HG03575 (cell line): ENCODE results near the gene ADAMTS16.

Source experiments
- ATAC-seq: cut with Tn5 transposase; IDR thresholded peaks from one replicate; pipeline ENCODE4 v1.9.1; 2021; ENCODE audit not compliant: unreplicated experiment, insufficient number of reproducible peaks, low FRiP score; ENCODE audit errors: extremely low read depth

Gene ADAMTS16

DNA sequence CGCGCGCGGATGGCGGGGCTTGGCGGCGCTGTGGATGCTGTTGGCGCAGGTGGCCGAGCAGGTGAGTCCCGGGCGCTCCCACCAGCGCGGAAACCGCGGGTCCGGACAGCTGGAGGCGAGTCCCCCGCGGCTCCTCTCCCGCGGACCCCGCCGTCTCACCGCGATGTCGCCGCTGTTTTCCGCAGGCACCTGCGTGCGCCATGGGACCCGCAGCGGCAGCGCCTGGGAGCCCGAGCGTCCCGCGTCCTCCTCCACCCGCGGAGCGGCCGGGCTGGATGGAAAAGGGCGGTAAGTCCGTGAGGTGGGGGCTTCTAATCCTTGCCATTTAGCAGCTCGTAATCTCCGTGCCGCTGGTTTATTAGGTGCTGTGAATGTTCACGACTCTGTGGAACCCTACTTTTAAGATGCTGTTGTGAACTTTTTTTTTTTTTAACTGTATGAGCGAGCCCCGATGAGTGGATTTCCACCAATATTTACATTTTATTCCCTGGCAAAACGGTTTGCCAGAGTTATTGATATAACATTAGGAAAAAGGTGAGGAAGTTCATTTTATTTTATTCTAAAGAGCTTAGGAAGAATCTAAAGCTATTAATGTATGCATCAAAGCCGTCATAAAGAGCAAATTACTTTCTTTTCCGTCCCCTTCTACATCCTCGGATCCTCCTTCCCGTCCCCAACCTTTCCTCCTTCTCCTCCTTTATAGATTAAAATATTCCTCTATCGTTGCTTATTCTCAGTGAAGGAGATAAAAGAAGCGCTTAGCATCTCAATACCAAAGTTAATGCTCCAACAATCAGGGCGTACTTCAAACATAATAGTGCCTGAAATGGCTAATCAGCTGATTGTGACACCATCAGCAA lies 579 bp downstream of the ADAMTS16 start:
- no peak for ATAC-seq

DNA sequence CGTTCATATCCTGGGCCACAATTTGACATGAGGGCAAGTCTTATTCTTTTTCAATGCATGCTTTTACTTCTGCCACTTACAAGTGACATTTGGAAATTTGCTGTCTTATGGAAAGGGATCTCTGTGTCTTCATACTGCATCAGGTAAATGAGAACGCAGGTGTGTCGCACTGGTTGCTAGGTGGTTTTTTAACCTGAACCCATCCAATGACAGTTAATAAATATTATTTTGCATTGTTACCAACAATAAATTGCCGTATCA lies 1.1 kb downstream of the ADAMTS16 start:
- ATAC-seq: no peak

DNA sequence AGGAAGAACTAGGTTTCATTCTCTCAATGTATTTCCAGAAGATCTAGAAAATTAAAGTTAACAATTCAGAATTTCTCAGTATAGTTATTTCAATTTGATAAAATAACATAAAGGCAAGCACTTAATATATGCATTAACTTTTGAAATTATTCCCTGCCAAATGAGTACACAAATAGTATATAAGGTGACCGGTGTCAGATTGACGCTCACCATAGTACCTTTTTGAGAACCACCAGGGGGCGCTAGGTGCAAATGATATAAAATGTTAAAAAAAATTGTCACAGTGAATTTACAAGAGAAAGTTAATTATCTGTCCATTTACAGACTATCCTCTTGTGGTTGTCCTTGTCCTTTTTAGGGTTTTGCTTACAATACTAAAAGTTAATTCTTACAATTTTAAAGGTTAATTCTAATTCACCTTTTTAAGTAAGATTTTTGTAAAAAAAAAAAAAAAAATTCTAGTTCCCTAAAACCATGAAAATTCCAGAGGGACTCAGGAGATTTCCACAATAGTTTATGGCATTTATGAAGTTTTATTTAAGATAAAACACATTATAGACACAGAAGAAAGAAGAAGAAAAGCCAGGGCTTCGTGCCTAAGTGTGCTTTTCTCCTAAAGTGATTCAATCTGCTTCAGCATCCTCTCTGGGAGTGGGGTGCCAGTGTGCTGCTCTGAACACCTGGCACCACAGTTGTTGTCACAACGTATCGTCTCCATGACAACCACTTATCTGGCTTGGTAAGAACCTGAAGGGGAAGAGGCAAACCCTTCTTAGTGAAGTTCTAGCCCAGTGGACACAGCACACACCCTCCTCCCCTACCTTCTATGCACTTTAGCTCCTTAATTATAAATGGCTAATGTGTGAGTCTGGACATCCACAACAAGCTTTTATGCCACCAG lies 1.7 kb downstream of the ADAMTS16 start:
- ATAC-seq: no peak

DNA sequence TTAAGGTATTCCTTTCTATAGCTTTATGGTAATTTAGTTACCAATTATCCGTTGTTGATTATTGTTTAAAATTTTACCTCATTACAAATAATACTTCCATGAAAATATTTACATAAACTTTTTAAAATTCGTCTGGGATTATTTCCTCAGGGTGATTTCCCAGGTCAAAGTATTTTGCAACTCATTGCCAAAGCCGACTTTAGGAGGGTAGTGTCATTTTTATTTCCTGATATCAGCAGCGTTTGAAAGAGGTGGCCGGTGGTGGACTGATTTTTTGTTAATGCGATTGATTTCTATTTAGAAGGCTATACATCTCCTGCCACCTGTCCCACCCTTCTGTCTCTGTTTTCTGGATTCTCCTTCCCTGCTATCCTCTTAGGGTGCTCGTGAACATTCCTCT lies 4.3 kb downstream of the ADAMTS16 start:
- ATAC-seq: no peak

DNA sequence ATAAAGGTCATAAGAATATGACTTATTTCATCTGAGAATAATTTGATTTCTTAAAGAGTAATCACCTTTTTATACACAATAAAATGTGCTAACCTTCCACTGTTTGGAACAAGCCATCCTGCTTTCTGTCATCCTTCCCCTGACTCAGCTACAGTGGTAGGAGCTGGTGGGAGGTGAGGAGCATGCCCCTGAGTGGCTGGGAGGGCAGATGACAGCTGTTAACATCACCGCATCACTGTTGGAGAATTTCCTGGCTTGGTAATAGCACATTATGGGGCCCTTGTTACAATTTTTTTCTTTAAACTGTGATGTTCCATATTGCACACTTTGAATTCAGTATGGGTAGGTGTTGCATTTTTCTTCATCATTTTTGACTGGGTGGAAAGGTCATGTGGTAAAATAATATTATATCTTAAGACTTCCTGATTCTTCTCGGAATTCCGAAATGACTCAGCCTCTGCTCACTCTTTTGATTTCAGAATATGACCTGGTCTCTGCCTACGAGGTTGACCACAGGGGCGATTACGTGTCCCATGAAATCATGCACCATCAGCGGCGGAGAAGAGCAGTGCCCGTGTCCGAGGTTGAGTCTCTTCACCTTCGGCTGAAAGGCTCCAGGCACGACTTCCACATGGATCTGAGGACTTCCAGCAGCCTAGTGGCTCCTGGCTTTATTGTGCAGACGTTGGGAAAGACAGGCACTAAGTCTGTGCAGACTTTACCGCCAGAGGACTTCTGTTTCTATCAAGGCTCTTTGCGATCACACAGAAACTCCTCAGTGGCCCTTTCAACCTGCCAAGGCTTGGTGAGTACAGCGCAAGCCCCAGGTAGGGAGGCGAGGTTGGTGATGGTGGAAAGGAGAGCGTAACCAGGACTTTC lies 5.8 kb downstream of the ADAMTS16 start:
- ATAC-seq: no peak

DNA sequence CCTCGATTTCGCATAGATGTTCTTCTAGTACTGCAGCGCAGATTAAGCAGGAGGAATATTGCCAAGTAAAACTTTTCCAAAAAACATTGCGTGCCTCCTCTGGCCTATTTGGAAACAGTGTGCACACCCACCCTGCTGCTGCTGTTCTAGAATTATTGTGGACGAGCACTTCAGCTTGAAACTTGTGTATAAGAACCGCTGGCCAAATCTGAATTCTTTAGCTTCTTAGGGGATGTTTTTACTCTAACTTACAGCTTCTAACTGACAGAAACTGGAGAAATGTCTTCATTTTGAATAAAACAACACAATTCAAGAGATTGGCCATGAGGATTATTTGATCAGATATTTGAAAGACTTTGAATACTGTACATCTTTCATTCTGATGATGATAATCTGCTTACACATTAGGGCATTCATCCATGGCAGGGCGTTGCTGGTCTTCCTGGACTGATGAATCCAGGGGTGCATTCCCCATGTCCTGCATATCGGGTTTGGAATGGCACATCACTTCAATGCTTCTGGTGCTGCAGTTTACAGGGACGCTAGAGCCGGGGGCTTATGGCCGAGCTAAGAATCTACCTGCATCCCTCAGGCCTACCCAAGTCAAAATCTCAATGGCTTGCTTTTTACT lies 6.5 kb downstream of the ADAMTS16 start:
- no peak for ATAC-seq

DNA sequence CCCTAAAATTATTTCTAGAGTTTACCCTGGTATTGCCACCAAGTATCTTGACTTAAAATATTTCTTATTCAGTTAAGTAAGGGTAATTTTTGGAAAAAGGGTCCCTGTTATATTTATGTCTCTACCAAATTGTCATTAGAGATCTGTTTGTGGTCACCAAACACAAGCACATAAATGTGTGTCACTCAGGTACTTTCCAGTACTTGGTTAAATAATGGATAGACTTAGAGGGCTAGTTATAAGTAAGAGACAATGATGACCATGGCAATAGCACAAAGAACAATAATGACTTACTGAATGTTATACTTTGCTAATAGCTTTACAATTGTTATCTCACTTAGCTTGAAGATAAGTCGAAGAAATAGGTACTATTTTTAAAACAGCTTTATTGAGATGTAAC lies 9.0 kb downstream of the ADAMTS16 start:
- no peak for ATAC-seq

DNA sequence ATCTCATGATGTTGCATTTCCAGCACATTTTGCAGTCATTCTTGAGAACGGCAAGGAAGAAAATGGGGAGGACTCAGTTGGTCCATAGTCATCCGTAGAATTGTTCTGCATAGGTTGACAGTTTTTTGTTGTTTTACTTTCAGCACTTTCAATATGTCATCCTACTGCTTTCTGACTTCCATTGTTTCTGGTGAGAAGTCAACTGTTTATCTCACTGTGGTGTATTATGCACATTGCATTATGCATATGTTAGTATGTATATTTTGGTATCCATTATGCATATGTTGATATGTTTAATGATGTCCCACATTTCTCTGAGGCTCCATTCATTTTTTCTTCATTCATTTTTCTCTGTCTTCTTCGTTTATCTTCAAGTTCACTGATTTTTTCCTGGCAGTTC lies 10.5 kb downstream of the ADAMTS16 start:
- no peak for ATAC-seq

DNA sequence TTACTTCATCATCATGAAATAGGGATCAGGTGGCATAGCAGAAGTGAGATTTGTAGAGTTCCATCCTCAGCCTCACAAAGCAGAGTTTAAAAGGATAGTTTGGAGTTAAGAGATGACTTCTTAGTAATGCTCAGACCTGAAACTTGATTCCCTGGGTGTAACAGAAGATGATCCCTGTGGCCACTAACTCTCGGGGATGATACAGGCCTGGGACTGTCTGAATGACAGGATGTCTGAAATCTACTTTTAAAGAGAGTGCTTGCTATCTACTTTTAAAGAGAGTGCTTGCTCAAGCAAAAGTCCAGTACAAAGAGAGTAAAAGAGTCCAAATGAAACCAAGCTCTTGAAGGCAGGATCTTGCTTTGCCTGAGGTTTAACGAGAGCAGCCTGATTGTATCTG lies 14.6 kb downstream of the ADAMTS16 start:
- ATAC-seq: no peak

DNA sequence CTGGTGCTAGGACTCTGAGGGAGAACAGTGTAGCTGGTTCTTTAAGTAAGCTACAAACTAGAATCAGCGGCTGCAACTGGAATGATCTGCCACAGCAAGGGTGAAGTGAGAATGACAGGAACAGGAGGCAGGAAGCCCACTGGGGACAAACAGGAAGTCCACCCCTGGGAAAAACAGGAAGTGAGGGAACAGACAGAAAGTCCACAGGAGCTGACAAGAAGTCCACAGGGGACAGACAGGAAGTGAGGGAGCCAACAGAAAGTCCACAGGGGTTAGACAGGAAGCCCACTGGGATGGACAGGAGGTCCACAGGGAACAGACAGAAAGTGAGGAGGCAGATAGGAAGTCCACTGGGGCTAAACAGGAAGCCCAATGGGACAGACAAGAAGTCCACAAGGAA lies 15.5 kb downstream of the ADAMTS16 start:
- ATAC-seq: no peak

DNA sequence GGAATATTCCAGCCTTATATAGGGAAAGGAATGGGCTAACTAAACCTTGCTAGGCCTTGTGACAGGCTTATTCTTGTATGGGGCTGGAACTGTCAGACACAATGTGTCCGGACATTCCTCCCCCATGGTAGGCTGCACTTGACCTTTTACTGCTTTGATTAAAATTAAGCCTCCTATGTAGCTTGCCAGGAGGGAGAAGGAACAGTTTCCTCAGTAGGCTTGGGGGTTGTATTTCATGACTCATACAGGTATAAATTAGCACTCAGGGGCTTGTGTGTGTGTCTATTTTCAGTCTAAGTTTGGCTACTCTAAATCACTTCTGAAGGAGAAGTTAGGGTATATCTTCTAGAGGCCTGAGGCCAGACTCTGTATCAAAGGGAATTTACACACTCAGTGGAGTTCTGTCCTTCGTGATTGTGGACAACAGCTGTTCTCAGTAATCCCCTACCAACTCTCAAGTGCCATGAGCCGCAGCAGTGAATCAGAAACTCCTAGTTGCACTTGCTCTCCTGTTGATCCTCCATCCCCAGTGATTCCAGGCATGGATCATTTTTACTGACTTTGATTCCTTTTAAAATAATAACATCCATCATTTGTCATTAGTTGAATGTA lies 16.4 kb downstream of the ADAMTS16 start:
- ATAC-seq: no peak

DNA sequence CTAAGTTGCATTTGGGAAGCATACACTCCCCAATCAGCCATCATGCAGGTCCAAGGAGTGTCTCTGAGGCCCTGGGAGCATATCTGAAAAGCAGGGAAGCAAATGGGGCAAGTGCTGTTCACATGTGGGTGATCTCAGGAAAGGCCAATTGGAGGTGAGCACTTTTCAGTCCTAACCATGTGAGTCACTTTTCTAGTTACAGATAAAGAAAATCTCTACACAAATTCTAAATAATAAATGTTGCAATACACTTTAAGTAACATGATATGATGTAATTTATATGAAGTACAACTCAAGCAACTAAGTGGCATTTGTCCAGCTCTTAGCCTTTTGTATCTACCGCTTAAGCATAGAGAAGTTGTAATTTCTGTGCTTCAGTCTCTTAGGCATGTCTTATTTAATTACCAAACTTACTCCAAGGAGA lies 18.4 kb downstream of the ADAMTS16 start:
- no peak for ATAC-seq

DNA sequence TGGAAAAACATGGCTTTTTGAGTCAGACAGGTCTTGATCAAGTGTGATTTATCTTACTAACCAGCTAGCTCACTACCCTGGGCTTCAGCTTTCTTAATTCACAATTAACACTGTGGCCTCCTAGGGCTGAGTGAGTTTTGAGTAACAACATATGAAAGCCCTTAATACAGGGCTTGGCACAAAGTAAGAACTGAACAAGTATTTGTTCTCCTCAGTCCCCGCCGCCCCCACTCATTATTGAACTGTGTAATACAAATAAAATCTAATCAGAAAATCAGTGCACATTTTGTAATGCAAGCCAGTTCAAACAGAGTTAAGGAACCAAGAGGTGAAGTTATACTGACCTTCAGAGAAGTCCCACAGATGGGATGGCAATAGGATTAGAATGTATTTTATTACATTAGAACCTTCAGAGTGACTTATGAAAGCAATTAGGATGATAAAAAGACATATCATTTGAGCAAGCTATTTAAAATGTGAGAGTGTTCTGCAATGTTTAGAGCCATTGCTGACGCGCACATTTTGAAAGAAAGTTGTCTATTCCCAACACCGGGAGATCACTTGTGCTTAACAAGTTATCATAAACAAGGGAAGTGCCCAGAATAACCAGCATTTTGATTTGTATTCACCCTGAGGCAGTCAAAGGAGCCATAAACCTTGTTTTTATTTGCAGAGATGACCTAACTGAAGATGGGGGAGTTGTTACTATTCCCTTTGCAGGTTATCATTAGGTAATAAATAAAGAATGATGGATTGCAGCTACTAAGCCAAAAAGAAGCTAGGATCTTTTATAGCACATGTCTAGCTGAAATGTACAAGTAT lies 19.4 kb downstream of the ADAMTS16 start:
- no peak for ATAC-seq

DNA sequence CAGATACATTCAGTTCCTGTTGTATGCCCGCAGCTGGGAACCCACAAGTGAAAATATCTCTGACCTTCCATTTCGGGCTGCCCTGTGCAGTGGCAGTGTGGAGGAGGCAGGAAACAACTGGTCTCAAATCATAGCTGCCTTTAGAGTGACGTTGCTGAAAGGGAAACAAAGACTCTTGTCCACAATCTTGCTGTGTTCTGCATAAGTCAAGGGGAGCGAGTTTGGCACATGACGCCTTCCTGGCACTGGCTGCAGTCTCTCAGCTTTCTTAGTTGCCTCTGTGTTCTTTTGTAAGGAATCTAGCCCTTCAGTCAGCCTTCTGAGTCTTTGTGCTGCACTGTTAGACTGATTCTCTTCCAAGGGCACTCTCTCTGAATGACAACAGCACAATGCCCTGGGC lies 24.0 kb downstream of the ADAMTS16 start:
- ATAC-seq: no peak

DNA sequence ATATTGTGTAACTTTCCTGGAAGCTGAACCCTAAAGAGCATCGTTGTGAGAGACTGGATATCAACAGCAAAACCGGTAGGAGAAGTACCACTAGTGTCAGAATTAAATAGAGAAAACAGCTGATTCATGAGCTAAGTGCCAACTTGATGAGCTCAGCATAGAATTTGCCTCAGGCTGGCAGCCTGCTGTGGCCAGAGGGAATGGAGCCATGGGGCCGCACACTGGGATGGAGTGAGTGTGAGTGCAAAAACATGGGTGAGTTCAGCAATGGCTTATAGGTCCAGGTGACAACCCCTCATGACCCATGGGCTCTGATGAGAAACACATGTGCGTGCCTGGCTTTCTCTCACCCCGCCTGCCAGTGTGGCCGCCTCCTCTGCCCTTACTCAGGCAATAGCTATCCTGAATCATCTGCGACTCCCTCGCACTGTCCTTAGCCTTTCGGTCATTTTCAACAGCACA lies 25.4 kb downstream of the ADAMTS16 start:
- no peak for ATAC-seq

DNA sequence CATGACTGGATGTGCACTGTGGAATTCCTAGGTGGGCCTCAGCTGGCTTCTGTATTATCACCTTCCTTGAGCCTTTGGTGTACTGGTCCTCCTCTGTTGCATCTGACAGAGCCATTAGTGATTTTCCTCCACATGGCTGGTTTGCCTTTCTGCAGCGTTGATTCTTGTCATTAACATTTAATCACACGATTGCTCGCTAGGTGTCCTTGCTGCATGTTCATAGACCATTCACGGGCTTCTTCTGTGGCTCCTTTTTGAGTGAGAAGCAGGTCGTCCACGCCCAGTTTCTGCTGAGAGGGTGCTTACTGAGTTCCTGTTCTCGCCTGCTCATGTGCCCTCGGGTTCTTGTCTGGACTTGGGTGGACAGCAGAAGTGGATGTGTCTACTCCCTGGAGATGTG lies 29.3 kb downstream of the ADAMTS16 start:
- ATAC-seq: no peak

DNA sequence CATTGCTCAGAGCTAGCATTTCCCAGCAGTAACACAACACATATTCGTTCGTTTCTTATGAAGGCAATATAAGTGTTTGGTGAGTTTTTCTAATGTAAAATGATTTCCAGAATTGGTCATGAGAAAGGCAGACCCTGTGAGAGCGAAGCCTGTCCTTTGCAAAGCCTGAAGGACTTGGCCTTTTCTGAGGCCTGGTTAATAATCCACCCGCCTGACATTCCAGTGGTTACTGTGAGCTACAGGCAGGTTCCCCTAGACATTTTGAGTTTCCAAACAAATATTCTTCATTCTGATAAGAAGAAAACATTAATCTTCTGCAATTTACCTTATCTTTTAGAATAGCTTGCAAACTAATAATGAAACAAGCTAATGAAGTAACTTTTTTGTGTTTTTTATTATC lies 38.0 kb downstream of the ADAMTS16 start:
- ATAC-seq: no peak

DNA sequence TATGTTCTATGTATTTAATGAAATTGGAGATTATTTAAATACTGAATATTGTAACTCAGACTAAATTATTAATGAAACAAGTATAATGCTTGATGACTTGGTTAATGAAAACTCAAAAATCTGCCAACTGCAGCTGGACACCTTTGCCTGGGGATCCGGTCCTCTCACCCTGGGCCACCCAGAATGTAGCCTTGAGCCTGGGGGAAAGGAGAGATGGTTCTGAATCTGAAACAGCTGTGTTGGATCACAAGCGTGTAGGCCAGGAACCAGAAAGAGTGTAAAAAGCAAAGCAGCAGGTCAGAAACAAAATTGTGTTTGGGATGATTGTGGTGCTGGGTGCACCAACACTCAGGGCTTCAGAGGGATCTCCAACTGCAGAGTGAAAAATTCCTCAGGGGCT lies 38.5 kb downstream of the ADAMTS16 start:
- ATAC-seq: no peak
